SU-DHL-6 (cell line): Measurements from ENCODE around the gene PICALM.

Source experiments
- EZH2phosphoT487 ChIP-seq: fragments of 200-600 bp; sonication (generic), shearing (Covaris generic); conservative IDR thresholded peaks from 2 replicates; pipeline ENCODE4 v1.6.1; 2018; ENCODE audit warnings: mild to moderate bottlenecking, antibody characterized with exemption, low read length, moderate library complexity, mixed read lengths
- TF ChIP-seq, protein P1 (sequence below): fragments of 200-600 bp; sonication (generic); IDR thresholded peaks from one replicate; pipeline ENCODE4 v1.5.1; 2017; ENCODE audit warnings: antibody characterized with exemption, mild to moderate bottlenecking, low read length, moderate library complexity; ENCODE audit not compliant: insufficient read depth, poor library complexity, severe bottlenecking

DNA sequence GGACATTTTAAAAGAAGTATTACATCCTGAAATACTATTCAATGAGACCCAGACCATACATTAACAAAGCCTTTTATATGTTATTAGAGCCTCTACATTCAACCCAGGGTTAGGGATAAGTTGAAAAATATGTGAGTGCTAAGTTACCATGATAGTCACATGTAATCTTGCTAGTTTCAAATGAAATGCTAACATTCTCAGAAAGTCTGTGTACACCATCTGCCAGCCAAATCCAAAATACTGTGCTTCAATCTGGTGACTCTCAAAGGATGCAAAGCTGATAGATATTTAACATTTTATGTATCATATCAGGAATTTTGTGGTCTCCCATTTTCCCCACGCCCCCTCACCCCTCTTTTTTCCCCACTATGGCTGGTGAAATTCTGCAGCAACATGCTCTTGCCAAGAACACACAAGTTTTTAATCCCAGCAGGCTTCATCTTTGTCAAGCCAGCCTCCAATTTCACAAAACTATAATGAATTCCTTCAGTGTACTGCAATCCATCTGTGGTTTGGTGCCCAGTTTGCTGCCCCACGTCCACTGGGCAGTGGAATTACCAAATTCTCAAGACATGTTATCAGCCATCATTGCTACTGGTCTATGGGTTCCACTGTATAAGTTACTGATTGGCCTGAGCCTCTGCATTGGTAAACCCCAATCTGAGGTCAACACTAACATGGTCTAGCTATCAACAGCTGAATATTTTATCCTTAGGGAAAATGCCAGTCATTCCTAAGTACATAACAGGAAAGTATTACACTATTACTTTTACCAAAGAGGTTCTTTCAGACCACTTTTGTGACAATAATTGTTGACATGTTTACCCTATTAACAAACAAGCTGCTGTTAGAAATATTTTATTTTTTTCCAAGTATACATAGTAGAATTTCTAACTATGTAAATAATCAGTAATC is 1.5 kb upstream of the PICALM start:
- TF ChIP-seq, protein P1, sequence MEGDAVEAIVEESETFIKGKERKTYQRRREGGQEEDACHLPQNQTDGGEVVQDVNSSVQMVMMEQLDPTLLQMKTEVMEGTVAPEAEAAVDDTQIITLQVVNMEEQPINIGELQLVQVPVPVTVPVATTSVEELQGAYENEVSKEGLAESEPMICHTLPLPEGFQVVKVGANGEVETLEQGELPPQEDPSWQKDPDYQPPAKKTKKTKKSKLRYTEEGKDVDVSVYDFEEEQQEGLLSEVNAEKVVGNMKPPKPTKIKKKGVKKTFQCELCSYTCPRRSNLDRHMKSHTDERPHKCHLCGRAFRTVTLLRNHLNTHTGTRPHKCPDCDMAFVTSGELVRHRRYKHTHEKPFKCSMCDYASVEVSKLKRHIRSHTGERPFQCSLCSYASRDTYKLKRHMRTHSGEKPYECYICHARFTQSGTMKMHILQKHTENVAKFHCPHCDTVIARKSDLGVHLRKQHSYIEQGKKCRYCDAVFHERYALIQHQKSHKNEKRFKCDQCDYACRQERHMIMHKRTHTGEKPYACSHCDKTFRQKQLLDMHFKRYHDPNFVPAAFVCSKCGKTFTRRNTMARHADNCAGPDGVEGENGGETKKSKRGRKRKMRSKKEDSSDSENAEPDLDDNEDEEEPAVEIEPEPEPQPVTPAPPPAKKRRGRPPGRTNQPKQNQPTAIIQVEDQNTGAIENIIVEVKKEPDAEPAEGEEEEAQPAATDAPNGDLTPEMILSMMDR: no peak
- TF ChIP-seq EZH2phosphoT487: no peak
